Endothelial cell of umbilical vein (primary cell): ENCODE data around the gene CAMKMT. TPM values are rescaled to one million over a fixed set of nuclear protein-coding genes. Genes with fewer than 3 reads are reported as not detected.

Experiments used
- BruUV-seq: library from RNA; stranded (reverse); fragments of 400-500 nt; replicated peaks from 2 replicates; lab custom pipeline; 2021; lab: Mats Ljungman, UMichigan
- CTCF ChIA-PET: fragments of 300-600, 350-600 bp; sonication (Branson Sonifier 250); formaldehyde crosslinking; loops from one replicate; lab custom pipeline; 2021; ENCODE audit warnings: antibody characterized with exemption, inconsistent platforms; lab: Charles Lee
- POLR2A ChIA-PET: fragments of 300-600, 350-600 bp; sonication (Branson Sonifier 250); formaldehyde crosslinking; loops from one replicate; lab custom pipeline; 2021; ENCODE audit warnings: antibody characterized with exemption, inconsistent platforms; lab: Charles Lee
- DNase-seq: peaks from one replicate; pipeline ENCODE4 v3.0.0-alpha.2; 2011; ENCODE audit warnings: low read depth, low spot score
- FAIRE-seq: peaks from 2 replicates; lab custom pipeline; 2011; peaks lifted over from hg19 to GRCh38; lab: Jason Lieb, UNC
- H2AFZ ChIP-seq: 2 replicates; pipeline ENCODE4 v1.6.0; 2012; ENCODE audit warnings: low read depth, low read length, control low read depth, inconsistent platforms
- H3K27ac ChIP-seq: 2 replicates; pipeline ENCODE4 v1.5.1; 2011; ENCODE audit warnings: low read depth, mild to moderate bottlenecking, control low read depth, low read length, moderate library complexity; ENCODE audit not compliant: insufficient read depth
- H3K27me3 ChIP-seq, 2 experiments: 2 replicates each; pipeline versions ENCODE4 v1.6.0 to v1.6.1; 2011; ENCODE audit warnings: low read length in 2 of 2, mixed read lengths in 1 of 2; ENCODE audit not compliant: control insufficient read depth in 2 of 2, insufficient read depth in 2 of 2
- H3K36me3 ChIP-seq, 2 experiments: 2 replicates in 1 of 2; 3 replicates in 1 of 2; pipeline ENCODE4 v1.5.1; 2011; ENCODE audit warnings: low read length in 2 of 2, mild to moderate bottlenecking in 1 of 2, moderate library complexity in 1 of 2; ENCODE audit not compliant: control insufficient read depth in 2 of 2, insufficient read depth in 2 of 2; ENCODE audit errors: extremely low read depth in 1 of 2
- H3K4me1 ChIP-seq: 3 replicates; pipeline ENCODE4 v1.5.1; 2011; ENCODE audit warnings: mild to moderate bottlenecking, low read length; ENCODE audit not compliant: control insufficient read depth, insufficient read depth; ENCODE audit errors: extremely low read depth
- H3K4me2 ChIP-seq: 2 replicates; pipeline ENCODE4 v1.6.1; 2011; ENCODE audit warnings: low read length, control low read depth, mixed read lengths; ENCODE audit not compliant: insufficient read depth
- H3K4me3 ChIP-seq, 3 experiments: fragments of 200-600 bp in 1 of 3; sonication (generic), shearing (Covaris generic) in 1 of 3; replicated peaks in 1 of 3; 2 replicates each; pipeline ENCODE4 v1.5.1; 2011 to 2016; ENCODE audit warnings: control low read depth in 3 of 3, low read length in 3 of 3, mild to moderate bottlenecking in 2 of 3, inconsistent platforms in 1 of 3, low read depth in 1 of 3, moderate library complexity in 1 of 3; ENCODE audit not compliant: insufficient read depth in 1 of 3
- H3K79me2 ChIP-seq: 2 replicates; pipeline ENCODE4 v1.6.0; 2012; ENCODE audit warnings: low read length, inconsistent platforms; ENCODE audit not compliant: control insufficient read depth, insufficient read depth
- H3K9ac ChIP-seq: replicated peaks from 2 replicates; pipeline ENCODE3; 2011; ENCODE audit warnings: low read length, control low read depth; ENCODE audit not compliant: insufficient read depth; ENCODE audit errors: extremely low read depth
- H3K9me1 ChIP-seq: replicated peaks from 3 replicates; pipeline ENCODE4 v1.6.0; 2011; ENCODE audit warnings: mild to moderate bottlenecking, low read length; ENCODE audit not compliant: control insufficient read depth, insufficient read depth; ENCODE audit errors: extremely low read depth
- H3K9me3 ChIP-seq: replicated peaks from 2 replicates; pipeline ENCODE4 v1.5.1; 2012; ENCODE audit warnings: low read length, inconsistent platforms; ENCODE audit not compliant: control insufficient read depth, insufficient read depth
- H4K20me1 ChIP-seq: replicated peaks from 2 replicates; pipeline ENCODE3; 2011; ENCODE audit warnings: mild to moderate bottlenecking, low read length; ENCODE audit not compliant: control insufficient read depth, insufficient read depth; ENCODE audit errors: extremely low read depth
- EZH2 ChIP-seq: IDR thresholded peaks from 2 replicates; pipeline ENCODE4 v1.6.1; 2012; ENCODE audit warnings: borderline replicate concordance, low read depth, mild to moderate bottlenecking, moderate library complexity, low read length, inconsistent platforms; ENCODE audit not compliant: severe bottlenecking
- FOS ChIP-seq: IDR thresholded peaks from 2 replicates; pipeline ENCODE4 v1.6.1; 2011; ENCODE audit warnings: mild to moderate bottlenecking, low read length, moderate library complexity, borderline replicate concordance; ENCODE audit not compliant: insufficient read depth
- GATA2 ChIP-seq: IDR thresholded peaks from 2 replicates; pipeline ENCODE4 v1.7.0; 2011; ENCODE audit warnings: low read depth, mild to moderate bottlenecking, moderate library complexity, mixed read lengths, low read length; ENCODE audit not compliant: insufficient read length, insufficient read depth
- JUN ChIP-seq: IDR thresholded peaks from 2 replicates; pipeline ENCODE4 v1.6.1; 2011; ENCODE audit warnings: borderline replicate concordance, low read depth; ENCODE audit not compliant: insufficient read length, insufficient read depth
- MYC ChIP-seq: IDR thresholded peaks from one replicate; pipeline ENCODE4 v1.6.1; 2011; ENCODE audit warnings: mild to moderate bottlenecking, low read depth, low read length
- POLR2A ChIP-seq: IDR thresholded peaks from 2 replicates; pipeline ENCODE4 v1.6.1; 2012; ENCODE audit warnings: low read depth, mild to moderate bottlenecking, control low read depth, low read length
- POLR2AphosphoS5 ChIP-seq: IDR thresholded peaks from 2 replicates; pipeline ENCODE4 v1.6.1; 2012; ENCODE audit warnings: low read depth, mild to moderate bottlenecking, control low read depth, low read length, moderate library complexity; ENCODE audit not compliant: insufficient read depth
- dilution Hi-C: fragments of 300-500 bp; cut with MboI; formaldehyde crosslinking; loops from one replicate; pipeline ENCODE4 v1.15.0; 2019; ENCODE audit warnings: low sequenced_read_pairs; ENCODE audit not compliant: extremely low pct_ligation_motif_present
- intact Hi-C: fragments of 100-400 bp; cut with micrococcal nuclease; formaldehyde crosslinking; loops from one replicate; pipeline ENCODE4 v1.10.0; 2022
- polyA plus RNA-seq, 4 experiments: library from polyadenylated mRNA; depleted of rRNA in 3 of 4; stranded (reverse) in 3 of 4; unstranded in 1 of 4; fragments of >200 nt; gene quantifications; 2 replicates each; pipeline versions ENCODE4 v1.2.1 to v1.2.3, GENCODE V29; 2011 to 2012; ENCODE audit warnings: missing spikeins in 1 of 4
- total RNA-seq: library from RNA; stranded (reverse); gene quantifications from 2 replicates; pipeline ENCODE4 v1.2.3, GENCODE V29; 2021
- TF ChIP-seq, protein P1 (sequence below), 2 donors: IDR thresholded peaks; 1 replicate in 1 of 2; 2 replicates in 1 of 2; pipeline ENCODE4 v1.5.1; 2011; ENCODE audit warnings: low read length in 2 of 2, mild to moderate bottlenecking in 2 of 2, moderate library complexity in 2 of 2, control low read depth in 1 of 2, inconsistent platforms in 1 of 2, low read depth in 1 of 2; ENCODE audit not compliant: insufficient read depth in 1 of 2; ENCODE audit errors: extremely low read depth in 1 of 2
- TF ChIP-seq, protein P2 (sequence below): IDR thresholded peaks from 2 replicates; pipeline ENCODE4 v1.6.1; 2011; ENCODE audit not compliant: insufficient read depth, insufficient read length

Gene CAMKMT
- total and polyA plus RNA-seq, 2 donors (not counting 3 experiments of a cell fraction or from before 2014, with no cell fraction given) = 4.1 to 10.7 TPM

DNA sequence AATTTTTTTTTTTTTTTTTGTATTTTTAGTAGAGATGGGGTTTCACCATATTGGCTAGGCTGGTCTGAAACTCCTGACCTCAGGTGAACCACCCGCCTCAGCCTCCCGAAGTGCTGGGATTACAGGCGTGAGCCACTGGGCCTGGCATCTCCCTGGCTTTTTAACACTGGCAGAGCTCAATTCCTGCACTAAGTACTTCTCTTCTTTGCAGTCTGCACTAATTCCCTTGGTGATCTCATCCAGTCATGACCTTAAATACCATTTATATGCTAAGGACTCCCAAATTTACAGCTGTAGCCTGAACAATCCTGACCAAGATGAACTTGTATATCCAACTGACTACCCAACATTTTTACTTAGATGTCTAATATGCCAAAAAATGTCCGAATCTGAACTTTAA lies 10.7 kb upstream of the CAMKMT start:
- peaks cover 5% of the 10 kb centered on the region for H3K79me2 ChIP-seq
- DNase-seq (no peak), FAIRE-seq (no peak)
- intact Hi-C loops (no loop called here), dilution Hi-C loops (no loop called here)
- ChIA-PET POLR2A (no interaction called here), CTCF (interaction anchor here (0.7 to 1.8 kb wide), 6 partner anchors 8 to 604 kb away, joined by 3 to 5 read pairs (median 4); partner anchors contain the start of genes CAMKMT and PREPL)
- no peaks in the 10 kb centered on the region for H4K20me1 ChIP-seq
- H3K27me3 ChIP-seq = no peaks in the 10 kb centered on the region
- H3K9ac ChIP-seq = no peak overlapping the region
- no peak overlapping the region for H3K27ac ChIP-seq
- H2AFZ ChIP-seq = no peak overlapping the region
- no peaks in the 10 kb centered on the region for H3K9me3 ChIP-seq
- H3K36me3 ChIP-seq = no peaks in the 10 kb centered on the region
- no peaks in the 10 kb centered on the region for H3K9me1 ChIP-seq
- no peak overlapping the region for H3K4me3 ChIP-seq
- no peak overlapping the region for H3K4me2 ChIP-seq
- TF ChIP-seq POLR2A (no peak), JUN (no peak), FOS (no peak), MYC (no peak)
- TF ChIP-seq, protein P1, sequence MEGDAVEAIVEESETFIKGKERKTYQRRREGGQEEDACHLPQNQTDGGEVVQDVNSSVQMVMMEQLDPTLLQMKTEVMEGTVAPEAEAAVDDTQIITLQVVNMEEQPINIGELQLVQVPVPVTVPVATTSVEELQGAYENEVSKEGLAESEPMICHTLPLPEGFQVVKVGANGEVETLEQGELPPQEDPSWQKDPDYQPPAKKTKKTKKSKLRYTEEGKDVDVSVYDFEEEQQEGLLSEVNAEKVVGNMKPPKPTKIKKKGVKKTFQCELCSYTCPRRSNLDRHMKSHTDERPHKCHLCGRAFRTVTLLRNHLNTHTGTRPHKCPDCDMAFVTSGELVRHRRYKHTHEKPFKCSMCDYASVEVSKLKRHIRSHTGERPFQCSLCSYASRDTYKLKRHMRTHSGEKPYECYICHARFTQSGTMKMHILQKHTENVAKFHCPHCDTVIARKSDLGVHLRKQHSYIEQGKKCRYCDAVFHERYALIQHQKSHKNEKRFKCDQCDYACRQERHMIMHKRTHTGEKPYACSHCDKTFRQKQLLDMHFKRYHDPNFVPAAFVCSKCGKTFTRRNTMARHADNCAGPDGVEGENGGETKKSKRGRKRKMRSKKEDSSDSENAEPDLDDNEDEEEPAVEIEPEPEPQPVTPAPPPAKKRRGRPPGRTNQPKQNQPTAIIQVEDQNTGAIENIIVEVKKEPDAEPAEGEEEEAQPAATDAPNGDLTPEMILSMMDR (IDR thresholded peaks at IDR 0.05; ENCODE audit: extremely low read depth in 1 of 2, insufficient read depth in 1 of 2, low read depth in 1 of 2, low read length in 2 of 2) = no peak
- H3K4me1 ChIP-seq = no peaks in the 10 kb centered on the region
- BruUV-seq = no TSS peak

DNA sequence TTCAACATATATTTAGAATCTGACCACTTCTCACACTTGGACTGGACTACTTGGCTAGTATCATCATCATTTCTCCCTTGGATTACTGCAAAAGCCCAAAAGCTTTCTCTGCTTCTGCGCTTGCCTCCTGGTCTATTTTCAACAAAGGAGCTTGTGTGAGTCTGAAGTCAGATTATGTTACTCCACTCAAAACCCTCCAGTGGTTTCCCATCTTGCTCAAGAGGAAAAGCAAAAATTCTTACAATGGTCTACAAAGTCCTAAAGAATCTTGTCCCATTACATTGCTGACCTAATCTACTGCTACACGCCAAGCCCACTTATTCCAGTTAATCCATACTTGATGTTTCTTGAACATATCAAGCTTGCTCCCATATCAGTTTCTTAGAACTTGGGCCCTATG lies 10.1 kb upstream of the CAMKMT start:
- no peak overlapping the region for H3K4me3 ChIP-seq
- no peak overlapping the region for H2AFZ ChIP-seq
- no peaks in the 10 kb centered on the region for H3K36me3 ChIP-seq
- FAIRE-seq (no peak), DNase-seq (no peak)
- TF ChIP-seq EZH2 = no peak
- TF ChIP-seq GATA2 = no peak
- no peak for TF ChIP-seq JUN
- no peak for TF ChIP-seq POLR2A
- TF ChIP-seq POLR2AphosphoS5 = no peak
- no peak for TF ChIP-seq FOS
- no peak for TF ChIP-seq MYC
- TF ChIP-seq, protein P1 (IDR thresholded peaks at IDR 0.05; ENCODE audit: extremely low read depth in 1 of 2, insufficient read depth in 1 of 2, low read depth in 1 of 2, low read length in 2 of 2) = no peak
- TF ChIP-seq, protein P2, sequence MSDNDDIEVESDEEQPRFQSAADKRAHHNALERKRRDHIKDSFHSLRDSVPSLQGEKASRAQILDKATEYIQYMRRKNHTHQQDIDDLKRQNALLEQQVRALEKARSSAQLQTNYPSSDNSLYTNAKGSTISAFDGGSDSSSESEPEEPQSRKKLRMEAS = no peak
- no peak overlapping the region for H3K4me2 ChIP-seq
- H3K4me1 ChIP-seq = no peaks in the 10 kb centered on the region
- intact Hi-C loops (no loop called here), dilution Hi-C loops (no loop called here)
- CTCF ChIA-PET = interaction anchor here (1.2 to 1.8 kb wide), 4 partner anchors 9 to 41 kb away, joined by 3 to 5 read pairs (median 4); partner anchors contain the start of genes CAMKMT and PREPL
- H3K9ac ChIP-seq = no peak overlapping the region
- no peaks in the 10 kb centered on the region for H3K27me3 ChIP-seq
- H3K9me1 ChIP-seq = no peaks in the 10 kb centered on the region
- peaks cover 5% of the 10 kb centered on the region for H3K79me2 ChIP-seq
- no peak overlapping the region for H3K27ac ChIP-seq
- H3K9me3 ChIP-seq = no peaks in the 10 kb centered on the region
- H4K20me1 ChIP-seq = no peaks in the 10 kb centered on the region
- BruUV-seq = no TSS peak
- POLR2A ChIA-PET = no interaction called here
